H1 (cell line): ENCODE data around the gene PLPPR3. TPM values are rescaled to one million over a fixed set of nuclear protein-coding genes. Genes with fewer than 3 reads are reported as not detected.

Experiments
- CTCF ChIA-PET: fragments of 300-600 bp; sonication (Branson Sonifier 250); formaldehyde crosslinking; loops from one replicate; lab custom pipeline; 2021; ENCODE audit not compliant: partially characterized antibody; lab: Charles Lee
- POLR2A ChIA-PET: fragments of 300-600 bp; sonication (Branson Sonifier 250); formaldehyde crosslinking; loops from one replicate; lab custom pipeline; 2021; ENCODE audit warnings: inconsistent platforms; ENCODE audit not compliant: partially characterized antibody; lab: Charles Lee
- DNase-seq, 2 experiments: peaks; one replicate each; pipeline versions ENCODE4 v3.0.0 to v3.0.0-alpha.2; 2010 to 2022; ENCODE audit warnings: low spot score in 2 of 2, low read depth in 1 of 2, mixed read lengths in 1 of 2
- FAIRE-seq: peaks from 2 replicates; lab custom pipeline; 2011; peaks lifted over from hg19 to GRCh38; lab: Jason Lieb, UNC
- H2AFZ ChIP-seq: 2 replicates; pipeline ENCODE4 v1.8.1; 2012; ENCODE audit warnings: low read length, inconsistent platforms
- H2AK5ac ChIP-seq: 2 replicates; pipeline ENCODE4 v1.6.1; 2013; ENCODE audit warnings: low read depth, low read length
- H2BK120ac ChIP-seq: replicated peaks from 2 replicates; pipeline ENCODE3; 2013; ENCODE audit warnings: low read depth, low read length, inconsistent platforms
- H2BK12ac ChIP-seq: 2 replicates; pipeline ENCODE4 v1.6.1; 2013; ENCODE audit warnings: low read depth, low read length
- H2BK15ac ChIP-seq: 2 replicates; pipeline ENCODE4 v1.6.1; 2013; ENCODE audit warnings: low read length
- H2BK20ac ChIP-seq: 2 replicates; pipeline ENCODE4 v1.6.1; 2013; ENCODE audit warnings: low read length
- H2BK5ac ChIP-seq: 2 replicates; pipeline ENCODE4 v1.6.1; 2013; ENCODE audit warnings: low read depth, low read length
- H3K14ac ChIP-seq: 2 replicates; pipeline ENCODE4 v1.6.1; 2013; ENCODE audit warnings: inconsistent platforms; ENCODE audit not compliant: insufficient read length
- H3K18ac ChIP-seq: 2 replicates; pipeline ENCODE4 v1.6.1; 2013; ENCODE audit warnings: low read length; ENCODE audit errors: extremely low read depth
- H3K23ac ChIP-seq: 2 replicates; pipeline ENCODE4 v1.6.1; 2013; ENCODE audit warnings: inconsistent platforms; ENCODE audit not compliant: insufficient read length
- H3K23me2 ChIP-seq: 2 replicates; pipeline ENCODE4 v1.6.1; 2013; ENCODE audit warnings: low read depth, low read length
- H3K27ac ChIP-seq: 2 replicates; pipeline ENCODE4 v1.6.1; 2011; ENCODE audit warnings: low read depth, low read length, inconsistent platforms
- H3K27me3 ChIP-seq, 4 experiments: replicated peaks in 1 of 4; 1 replicate in 1 of 4; 2 replicates in 3 of 4; pipeline versions ENCODE4 v1.6.1 to v1.8.1; 2011 to 2013; ENCODE audit warnings: low read length in 3 of 4, mild to moderate bottlenecking in 3 of 4, inconsistent platforms in 2 of 4, mixed read lengths in 2 of 4, moderate library complexity in 1 of 4; ENCODE audit not compliant: control insufficient read depth in 3 of 4, insufficient read depth in 3 of 4; ENCODE audit errors: extremely low read depth in 1 of 4
- H3K36me3 ChIP-seq, 4 experiments: 2 replicates each; pipeline versions ENCODE4 v1.6.1 to v1.8.1; 2011 to 2013; ENCODE audit warnings: mild to moderate bottlenecking in 4 of 4, low read length in 3 of 4, moderate library complexity in 2 of 4, control low read depth in 1 of 4, inconsistent platforms in 1 of 4; ENCODE audit not compliant: insufficient read depth in 4 of 4, control insufficient read depth in 2 of 4
- H3K4ac ChIP-seq: replicated peaks from 2 replicates; pipeline ENCODE3; 2013; ENCODE audit warnings: low read length, low read depth, mixed read lengths, inconsistent platforms; ENCODE audit not compliant: insufficient read length
- H3K4me1 ChIP-seq, 4 experiments: replicated peaks in 1 of 4; 1 replicate in 1 of 4; 2 replicates in 3 of 4; pipeline versions ENCODE4 v1.6.1 to v1.8.1; 2011 to 2013; ENCODE audit warnings: low read length in 3 of 4, inconsistent platforms in 2 of 4, mixed read lengths in 1 of 4; ENCODE audit not compliant: insufficient read depth in 4 of 4, control insufficient read depth in 3 of 4
- H3K4me2 ChIP-seq, 2 experiments: 2 replicates each; pipeline versions ENCODE4 v1.6.1 to v1.8.1; 2011 to 2013; ENCODE audit warnings: low read depth in 2 of 2, low read length in 2 of 2, control low read depth in 1 of 2, inconsistent platforms in 1 of 2, mild to moderate bottlenecking in 1 of 2; ENCODE audit not compliant: insufficient read depth in 1 of 2
- H3K4me3 ChIP-seq, 4 experiments: fragments of 200-600, 300-600 bp in 1 of 4; sonication (generic), shearing (Covaris generic), sonication (Bioruptor Twin) in 1 of 4; 2 replicates each; pipeline versions ENCODE4 v1.5.1 to v1.8.1; 2011 to 2016; ENCODE audit warnings: low read length in 4 of 4, low read depth in 3 of 4, control low read depth in 2 of 4, inconsistent platforms in 2 of 4, mild to moderate bottlenecking in 2 of 4, mixed read lengths in 1 of 4, moderate library complexity in 1 of 4; ENCODE audit not compliant: insufficient read depth in 2 of 4; ENCODE audit errors: extremely low read depth in 1 of 4
- H3K56ac ChIP-seq: replicated peaks from 2 replicates; pipeline ENCODE3; 2013; ENCODE audit warnings: low read depth, mild to moderate bottlenecking, mixed read lengths, low read length, inconsistent platforms; ENCODE audit not compliant: insufficient read length
- H3K79me1 ChIP-seq: 2 replicates; pipeline ENCODE4 v1.6.1; 2013; ENCODE audit warnings: low read depth, low read length, control low read depth
- H3K79me2 ChIP-seq, 2 experiments: 2 replicates each; pipeline versions ENCODE4 v1.6.1 to v1.8.1; 2012 to 2013; ENCODE audit warnings: low read length in 2 of 2, mild to moderate bottlenecking in 2 of 2, inconsistent platforms in 1 of 2; ENCODE audit not compliant: insufficient read depth in 2 of 2, control insufficient read depth in 1 of 2
- H3K9ac ChIP-seq, 4 experiments: replicated peaks in 1 of 4; 1 replicate in 1 of 4; 2 replicates in 3 of 4; pipeline versions ENCODE4 v1.6.1 to v1.8.1; 2011 to 2013; ENCODE audit warnings: low read depth in 3 of 4, low read length in 3 of 4, control low read depth in 2 of 4, mild to moderate bottlenecking in 2 of 4, moderate library complexity in 2 of 4, inconsistent platforms in 1 of 4; ENCODE audit errors: extremely low read depth in 1 of 4
- H3K9me3 ChIP-seq, 2 experiments: 2 replicates each; pipeline versions ENCODE4 v1.6.1 to v1.8.1; 2012 to 2013; ENCODE audit warnings: mild to moderate bottlenecking in 2 of 2, moderate library complexity in 2 of 2, control low read depth in 1 of 2, inconsistent platforms in 1 of 2, low read depth in 1 of 2, low read length in 1 of 2, mixed read lengths in 1 of 2; ENCODE audit not compliant: insufficient read depth in 2 of 2
- H4K20me1 ChIP-seq, 2 experiments: replicated peaks in 1 of 2; 2 replicates each; pipeline versions ENCODE3 to v1.8.1; 2011 to 2013; ENCODE audit warnings: inconsistent platforms in 2 of 2, low read length in 2 of 2, mild to moderate bottlenecking in 1 of 2; ENCODE audit not compliant: insufficient read depth in 2 of 2, control insufficient read depth in 1 of 2
- H4K5ac ChIP-seq: 2 replicates; pipeline ENCODE4 v1.6.1; 2013; ENCODE audit warnings: low read length, low read depth, mixed read lengths, inconsistent platforms; ENCODE audit not compliant: insufficient read length
- H4K8ac ChIP-seq: 2 replicates; pipeline ENCODE4 v1.8.0; 2013; ENCODE audit warnings: mild to moderate bottlenecking, moderate library complexity, low read length, inconsistent platforms; ENCODE audit not compliant: insufficient read depth; ENCODE audit errors: extremely low read depth
- H4K91ac ChIP-seq: replicated peaks from 2 replicates; pipeline ENCODE3; 2013; ENCODE audit warnings: low read length, mixed read lengths, inconsistent platforms; ENCODE audit not compliant: insufficient read length
- KDM1A ChIP-seq: fragments of 200-600, 300-600 bp; sonication (generic); IDR thresholded peaks from 2 replicates; pipeline ENCODE4 v1.7.1; 2016; ENCODE audit warnings: mild to moderate bottlenecking, low read length, borderline replicate concordance
- KDM5A ChIP-seq: fragments of 200-600 bp; IDR thresholded peaks from 2 replicates; pipeline ENCODE4 v1.7.1; 2012; ENCODE audit warnings: mild to moderate bottlenecking, low read length, inconsistent platforms, mixed read lengths
- PHF8 ChIP-seq: fragments of 200-600 bp; sonication (generic); conservative IDR thresholded peaks from 2 replicates; pipeline ENCODE4 v1.7.1; 2012; ENCODE audit warnings: low read depth, mild to moderate bottlenecking, inconsistent platforms, low read length, moderate library complexity
- SP4 ChIP-seq: IDR thresholded peaks from 2 replicates; pipeline ENCODE4 v1.6.1; 2012; ENCODE audit warnings: low read length, inconsistent platforms
- SRF ChIP-seq: IDR thresholded peaks from 2 replicates; pipeline ENCODE4 v1.6.1; 2011; ENCODE audit warnings: mild to moderate bottlenecking, low read depth, low read length, moderate library complexity
- TEAD4 ChIP-seq: IDR thresholded peaks from 2 replicates; pipeline ENCODE4 v1.6.1; 2012; ENCODE audit warnings: low read depth, low read length, inconsistent platforms, mixed read lengths
- WGBS, 2 experiments: shearing (Covaris generic) in 1 of 2; methylation state at CpG; one replicate each; pipeline versions ENCODE4 v1.1.6 to v1.1.7; 2013 to 2015; ENCODE audit warnings: low lambda C conversion rate in 2 of 2, mixed read lengths in 2 of 2, inconsistent platforms in 1 of 2, low coverage in 1 of 2, missing lambda C conversion rate in 1 of 2; ENCODE audit not compliant: insufficient replicate concordance in 2 of 2, insufficient coverage in 1 of 2, insufficient read length in 1 of 2; ENCODE audit errors: extremely low coverage in 1 of 2, missing lambda C conversion rate in 1 of 2; 5-methylcytosine and 5-hydroxymethylcytosine counted together
- polyA plus RNA-seq, 7 experiments: library from polyadenylated mRNA; depleted of rRNA in 3 of 7; stranded (reverse) in 5 of 7; unstranded in 2 of 7; fragments of >200 nt in 5 of 7; fragments of 200-250 nt in 2 of 7; gene quantifications; 1 replicate in 5 of 7; 2 replicates in 1 of 7; 4 replicates in 1 of 7; pipeline versions ENCODE4 v1.2.1 to v1.2.3, GENCODE V29; 2011 to 2013; ENCODE audit warnings: missing spikeins in 2 of 7, mixed read lengths in 2 of 7
- total RNA-seq: library from RNA; stranded (reverse); fragmentation: NEBNext Ultra II Directional; extraction: Animal tissue kit (Norgen Biotek cat#: 25700); gene quantifications from 2 replicates; pipeline ENCODE4 v1.2.1, GENCODE V29; 2021

PLPPR3 gene
- total and polyA plus RNA-seq, 2 of the 8 experiments (the other 6 are each of a cell fraction or from before 2014, with no cell fraction given), result 71.7 to 76.4 TPM

DNA sequence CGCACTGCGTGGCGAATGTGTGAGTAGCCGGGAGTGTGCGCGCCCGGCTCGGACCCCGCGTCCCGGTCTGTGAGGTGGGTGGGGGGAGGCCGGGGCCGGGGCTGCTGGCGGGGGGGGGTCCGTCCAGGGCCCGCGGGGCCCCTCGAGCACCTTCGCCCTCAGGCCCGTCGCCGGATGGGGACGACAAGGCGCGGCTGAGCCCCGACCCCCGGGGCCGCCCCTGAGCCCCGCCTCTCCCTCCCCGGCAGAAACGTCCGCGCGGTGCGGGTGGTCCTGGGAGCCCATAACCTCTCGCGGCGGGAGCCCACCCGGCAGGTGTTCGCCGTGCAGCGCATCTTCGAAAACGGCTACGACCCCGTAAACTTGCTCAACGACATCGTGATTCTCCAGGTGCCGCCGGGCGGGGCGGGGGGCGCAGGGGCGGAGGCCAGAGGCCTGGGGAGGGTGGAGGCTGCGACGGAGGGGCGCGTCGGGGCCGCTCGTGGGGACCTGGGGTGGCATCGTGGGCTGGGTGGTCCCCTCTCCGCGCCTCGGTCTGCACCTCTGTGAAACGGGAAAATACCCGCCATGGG lies 31.3 kb upstream of the PLPPR3 start:
- DNase-seq (no peak), FAIRE-seq (no peak)
- Histone ChIP-seq H4K20me1 (no peaks in the 10 kb centered on the region), H3K27ac (no peak overlapping the region), H3K9ac (no peak overlapping the region), H4K5ac (no peak overlapping the region), H3K79me2 (no peaks in the 10 kb centered on the region), H3K18ac (no peak overlapping the region), H3K9me3 (no peaks in the 10 kb centered on the region), H2BK20ac (no peak overlapping the region), H4K91ac (no peak overlapping the region), H3K4me1 (no peaks in the 10 kb centered on the region), H3K4me3 (no peak overlapping the region), H3K36me3 (no peaks in the 10 kb centered on the region), H3K14ac (no peak overlapping the region), H2BK15ac (no peak overlapping the region), H3K4me2 (no peak overlapping the region), H2AFZ (no peak overlapping the region), H2BK12ac (no peak overlapping the region), H2BK120ac (no peak overlapping the region), H3K56ac (no peak overlapping the region), H3K23ac (no peak overlapping the region), H4K8ac (no peak overlapping the region), H3K79me1 (no peaks in the 10 kb centered on the region), H3K4ac (no peak overlapping the region), H2AK5ac (no peak overlapping the region)
- POLR2A ChIA-PET, result no interaction called here
- TF ChIP-seq KDM1A (no peak), SP4 (no peak), PHF8 (no peak), SRF (no peak), TEAD4 (no peak), KDM5A (no peak)
- TF ChIP-seq, all 59 proteins: peak for 0
- WGBS, 2 experiments, result 88% methylated on average over 10 of the region's 67 CpGs; no CpG with 5 or more reads in 1 of the 2 experiments
- Histone ChIP-seq H2BK5ac (no peak overlapping the region), H3K27me3 (no peaks in the 10 kb centered on the region; a peak in 1 of 7 replicates), H3K23me2 (no peaks in the 10 kb centered on the region)
- CTCF ChIA-PET, result no interaction called here
